PC-3 (cell line): ENCODE data around the gene PIEZO2. TPM values are rescaled to one million over a fixed set of nuclear protein-coding genes. Genes with fewer than 3 reads are reported as not detected.

Source experiments
- ATAC-seq: fragments of 200-7000 bp; cut with Tn5 transposase; 2 replicates; pipeline ENCODE4 v1.9.1; 2020; ENCODE audit warnings: mild to moderate bottlenecking, moderate library complexity
- BruUV-seq: library from RNA; stranded (reverse); fragments of 400-500 nt; replicated peaks from 2 replicates; lab custom pipeline; 2021; lab: Mats Ljungman, UMichigan
- CTCF ChIA-PET: fragments of 300-600 bp; sonication (Branson Sonifier 250); formaldehyde crosslinking; loops from one replicate; lab custom pipeline; 2022; ENCODE audit warnings: antibody characterized with exemption; lab: Charles Lee
- POLR2A ChIA-PET: fragments of 300-600 bp; sonication (Branson Sonifier 250); formaldehyde crosslinking; loops from one replicate; lab custom pipeline; 2022; ENCODE audit warnings: antibody characterized with exemption; ENCODE audit not compliant: unreplicated experiment; lab: Charles Lee
- DNase-seq: peaks from one replicate; pipeline ENCODE4 v3.0.0-alpha.2; 2015
- H2AFZ ChIP-seq: fragments of 300-600 bp; sonication (generic); 2 replicates; pipeline ENCODE4 v1.6.0; 2016; ENCODE audit warnings: antibody characterized with exemption, low read length
- H3F3A ChIP-seq: fragments of 300-600 bp; sonication (generic); one replicate; pipeline ENCODE4 v1.6.0; 2017; ENCODE audit warnings: antibody characterized with exemption, low read length, control low read depth, mild to moderate bottlenecking; ENCODE audit not compliant: unreplicated experiment
- H3K27ac ChIP-seq: fragments of 300-600 bp; sonication (generic); 2 replicates; pipeline ENCODE4 v1.5.1; 2016; ENCODE audit warnings: mild to moderate bottlenecking, low read length
- H3K27me3 ChIP-seq: fragments of 300-600 bp; sonication (generic); 2 replicates; pipeline ENCODE4 v1.6.1; 2016; ENCODE audit warnings: low read length, mixed read lengths
- H3K36me3 ChIP-seq: fragments of 300-600 bp; sonication (generic); 2 replicates; pipeline ENCODE4 v1.6.1; 2016; ENCODE audit warnings: low read depth, mixed run types, low read length, mixed read lengths
- H3K4me1 ChIP-seq: fragments of 300-600 bp; sonication (generic); 2 replicates; pipeline ENCODE4 v1.5.1; 2016; ENCODE audit warnings: low read length; ENCODE audit not compliant: insufficient read depth
- H3K4me2 ChIP-seq: fragments of 300-600 bp; sonication (generic); 2 replicates; pipeline ENCODE4 v1.6.0; 2016; ENCODE audit warnings: low read length
- H3K4me3 ChIP-seq: fragments of 300-600 bp; sonication (generic); 2 replicates; pipeline ENCODE4 v1.5.1; 2016; ENCODE audit warnings: mild to moderate bottlenecking, low read length, mixed read lengths
- H3K79me2 ChIP-seq: fragments of 300-600 bp; sonication (generic); 2 replicates; pipeline ENCODE4 v1.6.1; 2017; ENCODE audit warnings: low read length, mixed read lengths
- H3K9ac ChIP-seq: fragments of 300-600 bp; sonication (generic); 2 replicates; pipeline ENCODE4 v1.6.0; 2016; ENCODE audit warnings: mild to moderate bottlenecking, low read length
- H3K9me2 ChIP-seq: fragments of 300-600 bp; sonication (generic); replicated peaks from 2 replicates; pipeline ENCODE4 v1.6.1; 2016; ENCODE audit warnings: mixed run types, low read length, mixed read lengths
- H3K9me3 ChIP-seq: fragments of 300-600 bp; sonication (generic); 2 replicates; pipeline ENCODE4 v1.6.1; 2016; ENCODE audit warnings: low read length, mixed read lengths
- H4K20me1 ChIP-seq: fragments of 300-600 bp; sonication (generic); 2 replicates; pipeline ENCODE4 v1.6.1; 2016; ENCODE audit warnings: low read length, mixed read lengths
- EZH2 ChIP-seq: fragments of 300-600 bp; sonication (generic); IDR thresholded peaks from one replicate; pipeline ENCODE4 v1.6.1; 2017; ENCODE audit warnings: antibody characterized with exemption, mild to moderate bottlenecking, low read length; ENCODE audit not compliant: unreplicated experiment
- EZH2phosphoT487 ChIP-seq: fragments of 300-600 bp; sonication (generic); IDR thresholded peaks from 2 replicates; pipeline ENCODE4 v1.6.1; 2018; ENCODE audit warnings: mild to moderate bottlenecking, antibody characterized with exemption, low read length, borderline replicate concordance
- intact Hi-C: fragments of 100-400 bp; cut with micrococcal nuclease; formaldehyde crosslinking; loops from 2 replicates; pipeline ENCODE4 v1.9.0; 2023
- total RNA-seq: library from RNA; depleted of rRNA; stranded (reverse); fragments of >200 nt; gene quantifications from 2 replicates; pipeline ENCODE4 v1.2.3, GENCODE V29; 2014
- TF ChIP-seq, protein P1 (sequence below): fragments of 300-600 bp; sonication (generic); conservative IDR thresholded peaks from 2 replicates; pipeline ENCODE4 v1.5.1; 2017; ENCODE audit warnings: antibody characterized with exemption, low read depth, mild to moderate bottlenecking, low read length

PIEZO2 gene
- total RNA-seq, 1 experiment from 2014 or later, result not detected

- no peaks in the 10 kb centered on the region for H3K9me2 ChIP-seq
- ChIA-PET CTCF (no interaction called here), POLR2A (interaction anchor here (0.6 kb wide), 1 partner anchor 9 kb away, joined by 5 read pairs; no protein-coding TSS in a partner anchor)
- ATAC-seq (no peak), DNase-seq (no peak)
- no peak overlapping the region for H2AFZ ChIP-seq
- no peaks in the 10 kb centered on the region for H3K4me1 ChIP-seq
- intact Hi-C loops, result no loop called here
- H3K4me3 ChIP-seq, result no peak overlapping the region
- no peak for TF ChIP-seq EZH2
- peaks cover 16% of the 10 kb centered on the region for H3K9me3 ChIP-seq
- no peaks in the 10 kb centered on the region for H3K79me2 ChIP-seq
- H3F3A ChIP-seq, result no peaks in the 10 kb centered on the region
- H3K27ac ChIP-seq, result no peak overlapping the region
- H3K36me3 ChIP-seq, result no peaks in the 10 kb centered on the region
- H3K27me3 ChIP-seq, result peaks cover 14% of the 10 kb centered on the region; the same call in 1 of the 2 replicates
- H4K20me1 ChIP-seq, result no peaks in the 10 kb centered on the region
- H3K4me2 ChIP-seq, result no peak overlapping the region
- no peak overlapping the region for H3K9ac ChIP-seq
- BruUV-seq, result no TSS peak
Measured at GRCh38 chr18:10949655-10950054, 199.7 kb downstream of the PIEZO2 start.

DNA sequence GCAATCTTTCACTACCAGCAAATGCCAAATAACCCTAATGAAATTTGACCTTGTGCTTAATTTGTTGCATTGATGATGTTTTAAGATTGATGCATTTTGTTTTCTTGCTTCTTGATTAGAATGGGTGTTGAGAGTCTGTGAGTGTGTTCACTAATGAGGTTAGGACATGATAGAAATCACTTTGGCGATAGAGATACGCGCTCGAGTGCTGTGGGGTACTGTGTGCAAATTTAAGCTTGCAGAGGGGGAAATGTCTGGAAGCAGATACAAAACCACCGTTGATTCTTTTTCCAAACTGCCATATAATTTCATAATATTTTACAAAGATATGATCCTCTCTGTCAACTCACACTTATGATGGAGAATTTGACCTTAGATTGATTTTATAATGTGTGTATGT lies 200.9 kb downstream of the PIEZO2 start:
- Histone ChIP-seq H3K4me1 (no peaks in the 10 kb centered on the region), H3K9me3 (peaks cover 16% of the 10 kb centered on the region), H3K79me2 (no peaks in the 10 kb centered on the region), H3K27me3 (peaks cover 14% of the 10 kb centered on the region; the same call in 1 of the 2 replicates), H3K9ac (no peak overlapping the region), H3K4me3 (no peak overlapping the region), H3K9me2 (no peaks in the 10 kb centered on the region), H3K27ac (no peak overlapping the region), H3K36me3 (no peaks in the 10 kb centered on the region), H3K4me2 (no peak overlapping the region), H4K20me1 (no peaks in the 10 kb centered on the region), H3F3A (no peaks in the 10 kb centered on the region), H2AFZ (no peak overlapping the region)
- intact Hi-C loops, result no loop called here
- TF ChIP-seq EZH2phosphoT487 (no peak), EZH2 (no peak)
- TF ChIP-seq, protein P1, sequence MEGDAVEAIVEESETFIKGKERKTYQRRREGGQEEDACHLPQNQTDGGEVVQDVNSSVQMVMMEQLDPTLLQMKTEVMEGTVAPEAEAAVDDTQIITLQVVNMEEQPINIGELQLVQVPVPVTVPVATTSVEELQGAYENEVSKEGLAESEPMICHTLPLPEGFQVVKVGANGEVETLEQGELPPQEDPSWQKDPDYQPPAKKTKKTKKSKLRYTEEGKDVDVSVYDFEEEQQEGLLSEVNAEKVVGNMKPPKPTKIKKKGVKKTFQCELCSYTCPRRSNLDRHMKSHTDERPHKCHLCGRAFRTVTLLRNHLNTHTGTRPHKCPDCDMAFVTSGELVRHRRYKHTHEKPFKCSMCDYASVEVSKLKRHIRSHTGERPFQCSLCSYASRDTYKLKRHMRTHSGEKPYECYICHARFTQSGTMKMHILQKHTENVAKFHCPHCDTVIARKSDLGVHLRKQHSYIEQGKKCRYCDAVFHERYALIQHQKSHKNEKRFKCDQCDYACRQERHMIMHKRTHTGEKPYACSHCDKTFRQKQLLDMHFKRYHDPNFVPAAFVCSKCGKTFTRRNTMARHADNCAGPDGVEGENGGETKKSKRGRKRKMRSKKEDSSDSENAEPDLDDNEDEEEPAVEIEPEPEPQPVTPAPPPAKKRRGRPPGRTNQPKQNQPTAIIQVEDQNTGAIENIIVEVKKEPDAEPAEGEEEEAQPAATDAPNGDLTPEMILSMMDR, result no peak
- ChIA-PET POLR2A (no interaction called here), CTCF (no interaction called here)
- ATAC-seq (no peak), DNase-seq (no peak)
- BruUV-seq, result no TSS peak

GRCh38 chr18:10946058-10946457 lies 203.3 kb downstream of the PIEZO2 start:
- H3K4me2 ChIP-seq, result no peak overlapping the region
- peaks cover 13% of the 10 kb centered on the region; the same call in 1 of the 2 replicates for H3K27me3 ChIP-seq
- no peaks in the 10 kb centered on the region for H3K9me2 ChIP-seq
- POLR2A ChIA-PET, result no interaction called here
- H3K4me3 ChIP-seq, result no peak overlapping the region
- DNase-seq (no peak), ATAC-seq (no peak)
- TF ChIP-seq EZH2phosphoT487 (no peak), EZH2 (no peak)
- TF ChIP-seq, protein P1, result no peak
- no peaks in the 10 kb centered on the region for H3F3A ChIP-seq
- no peaks in the 10 kb centered on the region for H3K79me2 ChIP-seq
- intact Hi-C loops, result no loop called here
- peaks cover 16% of the 10 kb centered on the region for H3K9me3 ChIP-seq
- H3K4me1 ChIP-seq, result no peaks in the 10 kb centered on the region
- no peaks in the 10 kb centered on the region for H3K36me3 ChIP-seq
- no peak overlapping the region for H3K9ac ChIP-seq
- BruUV-seq, result no TSS peak
- H4K20me1 ChIP-seq, result no peaks in the 10 kb centered on the region
- H3K27ac ChIP-seq, result no peak overlapping the region
- CTCF ChIA-PET, result no interaction called here
- no peak overlapping the region for H2AFZ ChIP-seq
